GM21786 (cell line): Measurements from ENCODE around the gene LARGE1.

Source experiments
- ATAC-seq: cut with Tn5 transposase; IDR thresholded peaks from one replicate; pipeline ENCODE4 v1.9.1; 2021; ENCODE audit not compliant: unreplicated experiment

Gene LARGE1

DNA sequence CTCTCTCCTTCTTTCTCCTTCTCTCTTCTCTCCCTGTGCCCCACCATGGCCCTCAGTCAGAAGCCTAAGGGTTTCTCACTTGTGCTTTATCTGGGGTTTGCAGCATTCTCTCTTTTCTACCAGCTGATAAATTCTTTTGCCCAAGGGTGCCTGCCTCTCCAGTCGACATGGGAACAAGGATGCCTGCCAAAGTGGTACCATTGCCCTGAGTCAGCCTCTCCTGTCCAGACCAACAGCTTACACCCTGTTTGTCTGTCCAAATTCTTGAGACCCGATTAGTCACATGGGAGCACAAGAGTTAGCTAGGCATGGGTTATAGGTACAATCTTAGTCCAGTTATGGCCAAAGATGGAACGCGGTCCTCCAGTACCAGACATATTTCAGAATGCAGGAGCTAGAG is 242.7 kb downstream of the LARGE1 start:
- ATAC-seq: no peak

- no peak for ATAC-seq
Measured at GRCh38 chr22:33674357-33674756, 245.9 kb downstream of the LARGE1 start.

DNA sequence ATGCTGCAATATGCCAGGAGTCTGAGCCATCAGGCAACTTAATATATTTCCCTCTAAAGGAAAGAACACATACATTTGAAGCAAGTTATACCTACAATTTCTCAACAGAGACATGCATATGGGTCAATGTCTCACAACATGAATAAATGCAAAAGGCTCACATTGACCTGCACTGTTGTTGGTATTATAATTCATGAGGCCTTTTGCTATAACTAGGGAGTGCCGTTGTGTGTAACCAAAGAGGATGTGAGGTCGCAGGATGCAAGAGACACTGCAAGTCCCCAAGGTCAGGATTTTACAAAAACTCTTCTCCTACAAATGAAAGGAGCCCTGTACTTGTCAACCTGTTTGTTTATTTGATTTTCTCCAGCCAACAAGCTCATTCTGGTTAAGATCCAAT is 250.5 kb downstream of the LARGE1 start:
- ATAC-seq: no peak

- no peak for ATAC-seq
Measured at GRCh38 chr22:33666961-33667619, 253.2 kb downstream of the LARGE1 start.

- ATAC-seq: no peak
Measured at GRCh38 chr22:33666279-33666960, 253.9 kb downstream of the LARGE1 start.

DNA sequence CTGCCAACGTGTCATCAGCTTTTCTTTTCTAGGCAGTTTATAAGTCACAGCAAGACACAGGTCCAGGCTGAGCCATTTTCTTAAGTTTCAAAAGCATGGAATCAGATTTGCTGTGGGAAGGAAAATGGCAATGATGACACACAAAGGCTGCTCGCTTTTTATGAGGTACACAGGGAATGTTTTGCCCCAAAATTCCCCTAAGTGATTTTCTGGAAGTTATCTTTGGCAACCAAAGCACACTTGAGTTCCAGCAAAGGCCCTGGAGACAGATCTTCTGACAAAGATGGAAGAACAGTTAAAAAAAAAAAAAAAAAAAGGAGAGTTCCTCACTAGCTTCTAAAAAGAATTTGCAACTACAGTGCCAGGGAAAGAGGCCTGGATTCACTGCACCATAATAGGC is 260.8 kb downstream of the LARGE1 start:
- no peak for ATAC-seq

DNA sequence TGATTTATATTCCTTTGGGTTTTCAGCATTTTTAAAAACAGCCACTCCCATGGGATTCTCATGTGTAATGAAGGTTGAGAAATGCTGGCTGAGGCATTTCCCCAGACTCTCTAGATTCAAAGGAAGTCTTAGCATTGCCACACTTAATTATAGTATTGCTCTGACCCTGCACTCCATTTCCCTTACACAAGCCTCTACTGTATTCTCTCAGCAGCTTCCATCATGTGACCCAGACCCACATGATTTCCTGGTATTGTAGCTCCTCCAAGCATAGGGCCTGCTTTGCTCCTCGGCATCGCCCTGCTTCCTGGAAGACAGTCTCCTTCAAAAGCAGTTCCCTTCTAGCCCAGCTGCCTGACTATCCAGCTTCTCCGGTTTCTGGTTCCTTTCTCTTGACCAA is 261.5 kb downstream of the LARGE1 start:
- ATAC-seq: no peak

GRCh38 chr22:33657670-33658069 is 262.6 kb downstream of the LARGE1 start:
- no peak for ATAC-seq

DNA sequence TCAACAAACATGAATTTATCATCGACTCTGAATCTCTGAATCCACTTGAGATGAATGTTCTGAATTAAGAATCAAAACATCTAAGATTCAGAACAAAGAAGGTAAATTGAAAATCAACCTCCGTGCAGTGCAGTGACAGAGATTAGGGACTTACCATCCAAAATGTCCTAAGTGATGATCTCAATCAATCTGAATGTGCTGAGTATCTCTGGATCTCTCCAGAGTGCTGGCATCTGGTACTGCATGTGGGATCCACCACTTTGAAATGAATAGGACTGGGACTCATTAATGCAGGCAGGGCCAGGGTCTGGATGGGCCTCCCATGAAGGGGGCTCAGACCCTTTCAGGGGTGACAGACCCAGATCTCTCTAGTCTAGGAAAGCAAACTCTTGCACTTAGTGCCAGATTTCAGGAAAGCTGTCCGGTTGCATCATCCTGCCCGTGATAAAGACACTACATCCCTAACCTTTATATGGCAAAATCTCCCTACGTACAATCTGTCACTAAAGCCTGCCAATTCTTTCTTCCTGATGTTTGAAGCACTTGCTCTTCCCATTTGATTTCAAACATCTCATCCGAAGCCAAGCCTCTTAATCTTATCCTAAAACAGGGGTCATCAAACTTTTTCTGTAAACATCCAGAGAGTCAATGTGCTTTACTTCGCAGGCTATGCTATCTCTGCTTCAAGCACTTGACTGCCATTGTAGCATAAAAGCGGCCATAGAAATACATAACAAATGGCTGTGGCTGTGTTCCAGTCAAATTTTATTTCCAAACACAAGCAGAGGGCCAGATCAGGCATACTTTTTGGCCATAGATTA is 263.3 kb downstream of the LARGE1 start:
- no peak for ATAC-seq

DNA sequence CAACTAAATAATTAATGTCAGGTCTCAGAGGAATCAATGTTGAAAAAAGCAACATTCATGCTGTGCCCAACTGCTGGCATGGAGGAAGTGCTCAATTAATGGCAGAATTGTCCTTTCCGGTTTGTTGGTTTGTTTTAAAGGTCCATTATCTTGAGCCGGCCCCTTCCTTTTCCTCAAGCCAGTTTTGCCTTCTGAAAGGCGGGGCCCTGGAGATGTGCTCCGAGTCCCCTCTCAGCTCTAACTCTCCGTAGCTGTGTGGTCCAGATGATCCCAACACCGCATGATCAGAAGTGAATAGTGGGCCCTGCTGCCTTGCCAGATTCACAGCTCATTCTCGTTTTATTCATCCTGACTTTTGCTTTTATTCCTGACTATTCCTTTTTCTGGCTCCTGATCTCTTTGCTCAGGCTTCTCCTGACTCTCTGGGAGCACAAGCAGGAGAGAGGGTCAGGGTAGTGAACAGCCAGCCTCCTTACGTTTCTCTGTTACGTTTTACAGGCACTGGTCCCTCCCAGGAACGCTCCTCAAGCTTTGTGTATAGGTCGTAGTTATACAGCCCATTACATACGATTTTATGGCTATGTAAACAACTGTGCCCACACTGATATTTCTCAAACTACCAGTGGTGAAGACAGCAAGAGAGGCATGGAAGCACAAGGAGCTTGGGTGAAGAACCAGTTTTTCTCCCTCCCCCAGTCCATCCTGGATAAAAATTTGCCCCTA is 265.9 kb downstream of the LARGE1 start:
- no peak for ATAC-seq

- no peak for ATAC-seq
Measured at GRCh38 chr22:33653532-33654063, 266.7 kb downstream of the LARGE1 start.

DNA sequence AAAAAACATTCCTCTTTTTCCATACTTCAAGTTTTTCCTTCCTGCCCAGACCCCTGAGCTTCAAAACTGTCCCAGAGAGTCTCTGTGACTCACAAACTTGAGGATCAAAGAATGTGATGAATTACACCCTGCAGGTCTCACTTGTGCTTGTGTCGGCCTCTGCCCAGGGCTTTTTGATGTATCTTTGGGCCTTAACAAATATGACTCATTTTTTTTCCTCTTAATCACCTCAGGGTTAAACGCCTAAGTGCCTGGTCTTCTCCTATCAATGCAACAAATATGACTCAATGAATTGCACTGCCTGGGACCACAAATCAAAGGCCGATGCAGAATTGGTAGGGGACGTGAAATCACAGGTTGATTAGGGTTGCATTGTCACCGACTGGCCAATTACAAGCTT is 267.7 kb downstream of the LARGE1 start:
- no peak for ATAC-seq

DNA sequence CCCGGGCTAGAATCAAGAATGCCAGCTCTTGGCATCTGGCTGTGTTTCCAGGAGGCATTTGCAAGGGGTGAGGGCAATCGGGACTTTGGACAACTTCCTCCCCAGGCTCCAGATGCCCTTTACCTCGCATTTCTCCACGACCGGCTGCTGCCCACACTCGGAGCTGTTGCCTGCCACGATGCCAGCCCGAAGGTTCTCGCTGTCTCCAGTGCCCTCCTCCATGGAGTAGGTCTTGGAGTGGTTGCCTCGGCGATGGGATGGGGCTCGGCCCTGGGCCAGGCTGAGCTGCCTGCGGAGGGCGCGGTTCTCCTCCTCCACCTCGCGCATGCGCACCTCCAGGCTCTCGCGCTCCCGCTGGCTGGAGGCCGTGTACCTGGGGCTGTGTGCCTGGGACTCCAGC is 270.0 kb downstream of the LARGE1 start:
- no peak for ATAC-seq

GRCh38 chr22:33648478-33648877 is 271.8 kb downstream of the LARGE1 start:
- ATAC-seq: no peak

GRCh38 chr22:33640900-33641299 is 279.4 kb downstream of the LARGE1 start:
- ATAC-seq: no peak

GRCh38 chr22:33639588-33640254 is 280.6 kb downstream of the LARGE1 start:
- ATAC-seq: no peak

DNA sequence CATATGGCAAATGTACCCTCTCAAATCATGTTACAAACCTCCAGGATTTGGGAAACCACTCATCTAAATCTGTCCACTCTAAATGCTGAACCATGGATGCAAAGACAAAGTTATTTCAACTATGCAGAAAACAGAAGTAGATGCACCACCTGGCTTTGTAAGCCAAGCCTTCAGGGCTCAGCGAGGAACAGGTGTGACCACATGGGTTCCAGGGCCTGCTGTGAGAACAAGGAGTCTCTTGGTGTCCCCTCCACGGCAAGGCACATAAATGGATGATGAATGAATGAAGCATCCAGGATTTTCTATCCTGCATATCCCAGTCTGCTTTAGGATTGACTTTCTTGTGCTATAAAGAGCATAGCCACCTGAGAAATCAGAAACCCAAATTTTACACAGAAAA is 284.5 kb downstream of the LARGE1 start:
- no peak for ATAC-seq

DNA sequence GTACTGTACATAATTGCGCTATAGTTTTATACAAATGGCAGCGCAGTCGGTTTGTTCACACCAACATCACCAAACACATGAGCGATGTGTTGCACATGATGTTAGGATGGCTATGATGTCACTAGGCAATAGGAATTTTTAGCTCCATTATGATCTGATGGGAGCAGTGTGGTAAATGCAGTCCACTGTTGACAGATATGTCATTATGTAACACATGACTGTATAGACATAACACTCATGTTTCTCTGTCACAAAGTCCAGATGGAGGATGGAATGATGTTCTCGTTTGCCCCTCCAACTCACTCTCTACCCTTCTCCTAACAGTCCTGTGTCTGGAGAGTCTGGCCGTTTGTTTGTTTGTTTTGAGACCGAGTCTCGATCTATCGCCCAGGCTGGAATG is 288.5 kb downstream of the LARGE1 start:
- no peak for ATAC-seq

DNA sequence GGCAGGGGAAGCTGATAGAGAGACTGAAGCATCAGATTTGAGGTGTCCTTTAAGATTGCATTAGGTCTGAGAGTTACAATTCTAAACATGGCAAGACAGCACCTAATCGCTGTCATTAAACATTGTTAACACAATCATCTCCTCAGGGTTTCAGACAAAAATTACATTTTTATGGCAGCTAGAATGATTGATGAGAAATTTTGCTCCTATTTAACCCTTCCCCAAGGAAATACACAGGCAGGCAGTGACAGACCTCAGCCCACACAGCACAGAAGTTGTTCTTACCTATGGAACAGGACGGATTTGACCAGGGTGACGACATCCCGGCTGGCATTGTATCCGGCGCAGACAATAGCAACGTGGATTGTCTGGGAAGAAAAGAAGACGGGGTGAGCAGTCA is 294.3 kb downstream of the LARGE1 start:
- ATAC-seq: no peak

DNA sequence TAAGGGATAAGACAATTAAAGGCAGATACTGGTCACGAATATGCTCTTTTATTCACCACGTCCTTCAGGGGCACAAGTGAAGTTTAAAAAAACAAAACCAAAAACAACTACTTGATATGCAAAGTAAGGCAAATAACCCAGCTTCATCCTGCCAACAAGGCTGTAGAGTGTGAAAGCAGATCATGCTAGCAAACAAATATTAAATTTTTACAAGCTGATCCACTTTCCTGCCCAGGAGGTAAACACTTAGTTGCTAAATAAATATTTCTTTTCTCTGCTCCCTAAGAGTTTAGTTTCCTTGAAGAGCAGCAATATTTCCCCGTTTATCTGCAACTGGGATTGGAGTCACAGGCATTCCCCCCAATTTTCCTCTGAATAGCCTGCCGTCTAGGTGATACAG is 300.2 kb downstream of the LARGE1 start:
- no peak for ATAC-seq

DNA sequence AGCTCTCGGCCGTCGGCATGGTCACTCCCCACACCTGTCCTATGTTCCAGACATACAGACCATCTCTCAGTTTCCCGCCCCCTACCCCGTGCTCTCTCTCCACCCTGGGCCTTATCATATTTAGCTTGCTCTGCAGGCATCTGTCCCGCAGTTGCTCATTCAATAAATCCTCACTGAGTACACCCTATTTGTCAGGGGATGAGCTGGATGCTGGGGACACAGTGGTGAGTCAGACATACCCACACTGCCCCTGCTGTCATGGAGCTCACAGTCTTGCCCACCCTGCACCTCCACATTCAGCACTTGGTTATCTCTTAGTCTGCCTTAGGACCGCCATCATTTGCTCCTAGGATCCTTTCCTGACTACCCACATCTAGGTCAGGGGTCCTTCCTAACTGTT is 313.8 kb downstream of the LARGE1 start:
- no peak for ATAC-seq
